ENCODE data around the gene USP8.

GRCh38 chr15:50558012-50558411 is 133.8 kb downstream of the USP8 start:
- TF ChIP-seq CTCF (IDR thresholded peaks at IDR 0.05; ENCODE audit: low read length): no peak
- no peak for TF ChIP-seq EZH2phosphoT487 (IDR thresholded peaks at IDR 0.05; ENCODE audit: low read length)
- TF ChIP-seq EZH2 (optimal IDR thresholded peaks at IDR 0.05; ENCODE audit: low read depth, low read length): no peak
